ENCODE results near the gene ITPKB. TPM values are rescaled to one million over a fixed set of nuclear protein-coding genes. Genes with fewer than 3 reads are reported as not detected.

Gene ITPKB
- total RNA-seq, 1 donor from 2014 or later, result 1.6 TPM

GRCh38 chr1:226677027-226678020 lies 61.8 kb downstream of the ITPKB start:
- Histone ChIP-seq H3K9ac (no peak overlapping the region), H3K4me2 (no peak overlapping the region), H3K27ac (no peak overlapping the region), H3K4me1 (peaks cover 35% of the 10 kb centered on the region), H3K27me3 (peaks cover 27% of the 10 kb centered on the region), H3K79me2 (ENCODE audit: low read depth) (no peaks in the 10 kb centered on the region), H3K4me3 (no peak overlapping the region), H2AFZ (replicated peaks) (no peak overlapping the region), H3K9me3 (ENCODE audit: low read depth) (no peaks in the 10 kb centered on the region), H3K36me3 (no peaks in the 10 kb centered on the region), H3F3A (ENCODE audit: low read depth) (peaks cover 14% of the 10 kb centered on the region), H4K20me1 (ENCODE audit: low read depth) (no peaks in the 10 kb centered on the region)
- no peak overlapping the region for H3K4me3 Mint-ChIP-seq
- peak overlapping the region; percentile 91 for H3K27ac Mint-ChIP-seq
- peaks cover 6% of the 10 kb centered on the region for H3K27me3 Mint-ChIP-seq (ENCODE audit: insufficient read depth, low read depth)
- peaks cover 5% of the 10 kb centered on the region for H3K36me3 Mint-ChIP-seq
- H3K9me3 Mint-ChIP-seq, result no peaks in the 10 kb centered on the region
- DNase-seq (ENCODE audit: low spot score), result no peak
- TF ChIP-seq EZH2phosphoT487 (IDR thresholded peaks at IDR 0.05) (no peak), EZH2 (IDR thresholded peaks at IDR 0.05) (no peak), CTCF (IDR thresholded peaks at IDR 0.05) (no peak)
- H3K4me1 Mint-ChIP-seq, result peaks cover 65% of the 10 kb centered on the region

GRCh38 chr1:226676381-226676780 lies 62.7 kb downstream of the ITPKB start:
- H3K9ac ChIP-seq, result no peak overlapping the region
- H2AFZ ChIP-seq (replicated peaks), result no peak overlapping the region
- no peaks in the 10 kb centered on the region for H3K36me3 ChIP-seq
- H3K4me1 ChIP-seq, result peaks cover 32% of the 10 kb centered on the region
- no peaks in the 10 kb centered on the region for H3K79me2 ChIP-seq (ENCODE audit: low read depth)
- Mint-ChIP-seq H3K27ac (no peak overlapping the region), H3K9me3 (no peaks in the 10 kb centered on the region), H3K4me3 (no peak overlapping the region), H3K36me3 (peaks cover 5% of the 10 kb centered on the region), H3K27me3 (ENCODE audit: insufficient read depth, low read depth) (peaks cover 7% of the 10 kb centered on the region), H3K4me1 (peaks cover 65% of the 10 kb centered on the region)
- peaks cover 17% of the 10 kb centered on the region for H3K27me3 ChIP-seq
- no peak overlapping the region for H3K4me2 ChIP-seq
- H3K9me3 ChIP-seq (ENCODE audit: low read depth), result no peaks in the 10 kb centered on the region
- no peak for TF ChIP-seq CTCF (IDR thresholded peaks at IDR 0.05)
- peaks cover 14% of the 10 kb centered on the region for H3F3A ChIP-seq (ENCODE audit: low read depth)
- H3K27ac ChIP-seq, result no peak overlapping the region
- H3K4me3 ChIP-seq, result no peak overlapping the region
- no peaks in the 10 kb centered on the region for H4K20me1 ChIP-seq (ENCODE audit: low read depth)
- DNase-seq (ENCODE audit: low spot score), result no peak

GRCh38 chr1:226675715-226676357 lies 63.2 kb downstream of the ITPKB start:
- H3K27ac Mint-ChIP-seq, result no peak overlapping the region
- H4K20me1 ChIP-seq (ENCODE audit: low read depth), result no peaks in the 10 kb centered on the region
- H2AFZ ChIP-seq (replicated peaks), result no peak overlapping the region
- no peaks in the 10 kb centered on the region for H3K36me3 ChIP-seq
- H3K4me3 Mint-ChIP-seq, result no peak overlapping the region
- peaks cover 12% of the 10 kb centered on the region for H3K27me3 ChIP-seq
- H3K9ac ChIP-seq, result no peak overlapping the region
- peaks cover 5% of the 10 kb centered on the region for H3K36me3 Mint-ChIP-seq
- H3F3A ChIP-seq (ENCODE audit: low read depth), result peaks cover 14% of the 10 kb centered on the region
- no peak for DNase-seq (ENCODE audit: low spot score)
- no peak overlapping the region for H3K4me3 ChIP-seq
- peaks cover 7% of the 10 kb centered on the region for H3K27me3 Mint-ChIP-seq (ENCODE audit: insufficient read depth, low read depth)
- H3K27ac ChIP-seq, result no peak overlapping the region
- H3K9me3 Mint-ChIP-seq, result no peaks in the 10 kb centered on the region
- H3K4me1 Mint-ChIP-seq, result peaks cover 66% of the 10 kb centered on the region
- no peak overlapping the region for H3K4me2 ChIP-seq
- no peaks in the 10 kb centered on the region for H3K9me3 ChIP-seq (ENCODE audit: low read depth)
- H3K4me1 ChIP-seq, result peaks cover 26% of the 10 kb centered on the region
- TF ChIP-seq EZH2phosphoT487 (IDR thresholded peaks at IDR 0.05) (no peak), CTCF (IDR thresholded peaks at IDR 0.05) (no peak), EZH2 (IDR thresholded peaks at IDR 0.05) (no peak)
- no peaks in the 10 kb centered on the region for H3K79me2 ChIP-seq (ENCODE audit: low read depth)
